Sciatic nerve (tissue), 2 donors: Measurements from ENCODE around the gene MPHOSPH8. TPM values are rescaled to one million over a fixed set of nuclear protein-coding genes. Genes with fewer than 3 reads are reported as not detected.

Experiments
- ATAC-seq: fragments of 200-7000 bp; cut with Tn5 transposase; one replicate; pipeline ENCODE4 v1.9.1; 2020; ENCODE audit warnings: mild to moderate bottlenecking, moderate library complexity
- DNase-seq: peaks from one replicate; pipeline ENCODE4 v3.0.0-alpha.2; 2020; ENCODE audit warnings: low spot score
- intact Hi-C: fragments of 100-400 bp; cut with DNase I; formaldehyde crosslinking; loops from one replicate; pipeline ENCODE4 v1.14.2; 2022
- total RNA-seq: library from RNA; stranded (reverse); fragmentation: NEBNext Ultra II Directional; extraction: Animal tissue kit (Norgen Biotek cat#: 25700); gene quantifications from one replicate; pipeline ENCODE4 v1.2.1, GENCODE V29; 2021
- donor health status: DM: no; HTN: no; CAD: no.
- donor health status: DM: no; HTN: no; CAD: no.

The MPHOSPH8 gene
- total RNA-seq: 51.0 TPM

- DNase-seq: peak; percentile 97
- peak; percentile 100 for ATAC-seq
- intact Hi-C loops: no loop called here
These were observed at the start of gene MPHOSPH8 for GRCh38 chr13:19633479-19634255. Gene MPHOSPH8 (plus strand): TSS chr13:19633659. CDS start chr13:19633749, 90 bp downstream.

- ATAC-seq (peak; percentile 22), DNase-seq (no peak)
- intact Hi-C loops: no loop called here
These were observed 46.4 kb upstream of the MPHOSPH8 start for GRCh38 chr13:19586904-19587634.

GRCh38 chr13:19587635-19588300, 45.7 kb upstream of the MPHOSPH8 start:
- intact Hi-C loops: no loop called here
- ATAC-seq: peak; percentile 59
- DNase-seq: no peak

GRCh38 chr13:19589312-19589711, 44.1 kb upstream of the MPHOSPH8 start:
- ATAC-seq (no peak), DNase-seq (no peak)
- intact Hi-C loops: no loop called here

- intact Hi-C loops: no loop called here
- DNase-seq: no peak
These were observed 43.0 kb upstream of the MPHOSPH8 start for GRCh38 chr13:19590423-19590822.

GRCh38 chr13:19591864-19592263, 41.6 kb upstream of the MPHOSPH8 start:
- DNase-seq (no peak), ATAC-seq (no peak)
- intact Hi-C loops: no loop called here

More at GRCh38 chr13:19590423-19590822, 43.0 kb upstream of the MPHOSPH8 start:
- ATAC-seq: no peak

- ATAC-seq: no peak
These were observed 40.7 kb upstream of the MPHOSPH8 start for GRCh38 chr13:19592657-19593180.

GRCh38 chr13:19596086-19596485, 37.4 kb upstream of the MPHOSPH8 start:
- intact Hi-C loops: no loop called here
- no peak for DNase-seq
- no peak for ATAC-seq

More at GRCh38 chr13:19592657-19593180, 40.7 kb upstream of the MPHOSPH8 start:
- intact Hi-C loops: no loop called here
- no peak for DNase-seq

- intact Hi-C loops: no loop called here
- DNase-seq: no peak
- ATAC-seq: no peak
These were observed 36.5 kb upstream of the MPHOSPH8 start for GRCh38 chr13:19596960-19597361.

- intact Hi-C loops: no loop called here
- DNase-seq: no peak
- ATAC-seq: no peak
These were observed 35.9 kb upstream of the MPHOSPH8 start for GRCh38 chr13:19597523-19597922.

GRCh38 chr13:19601749-19602725, 31.4 kb upstream of the MPHOSPH8 start:
- no peak for DNase-seq
- intact Hi-C loops: no loop called here

GRCh38 chr13:19604306-19604705, 29.2 kb upstream of the MPHOSPH8 start:
- ATAC-seq (no peak), DNase-seq (no peak)
- intact Hi-C loops: no loop called here

More at GRCh38 chr13:19601749-19602725, 31.4 kb upstream of the MPHOSPH8 start:
- ATAC-seq: peak; percentile 32

GRCh38 chr13:19605161-19605955, 28.1 kb upstream of the MPHOSPH8 start:
- no peak for DNase-seq
- intact Hi-C loops: no loop called here
- ATAC-seq: no peak

GRCh38 chr13:19606152-19606551, 27.3 kb upstream of the MPHOSPH8 start:
- intact Hi-C loops: no loop called here
- no peak for ATAC-seq
- DNase-seq: no peak

- ATAC-seq (no peak), DNase-seq (no peak)
- intact Hi-C loops: no loop called here
These were observed 26.7 kb upstream of the MPHOSPH8 start for GRCh38 chr13:19606737-19607136.

- intact Hi-C loops: no loop called here
- no peak for ATAC-seq
These were observed 25.9 kb upstream of the MPHOSPH8 start for GRCh38 chr13:19607523-19608078.

GRCh38 chr13:19618977-19619376, 14.5 kb upstream of the MPHOSPH8 start:
- ATAC-seq: no peak
- intact Hi-C loops: no loop called here
- no peak for DNase-seq

More at GRCh38 chr13:19607523-19608078, 25.9 kb upstream of the MPHOSPH8 start:
- no peak for DNase-seq
